Adrenal gland (tissue), 12 donors: ENCODE results near the gene ACTR3. TPM values are rescaled to one million over a fixed set of nuclear protein-coding genes. Genes with fewer than 3 reads are reported as not detected.
A peak's percentile ranks its signal among the peaks of the same experiment; 100 is the strongest.

Experiments used
- DNase-seq, 7 donors: peaks; one replicate each; pipeline ENCODE4 v3.0.0-alpha.2; 2019 to 2020
- H3K27ac ChIP-seq, 5 donors: fragments of 200-600 bp; sonication (generic) in 4 of 5; 1 replicate in 3 of 5; 2 replicates in 2 of 5; pipeline versions ENCODE4 v1.5.1 to v1.8.0; 2016 to 2020; ENCODE audit warnings: mild to moderate bottlenecking in 1 of 5
- H3K27me3 ChIP-seq: fragments of 200-600 bp; 2 replicates; pipeline ENCODE4 v1.8.0; 2021
- H3K36me3 ChIP-seq, 2 donors: fragments of 200-600 bp; replicated peaks in 1 of 2; 1 replicate in 1 of 2; 2 replicates in 1 of 2; pipeline versions ENCODE4 v1.5.1 to v1.8.0; 2018 to 2022
- H3K4me1 ChIP-seq, 2 donors: fragments of 200-600 bp; replicated peaks in 1 of 2; 1 replicate in 1 of 2; 2 replicates in 1 of 2; pipeline versions ENCODE4 v1.5.1 to v1.8.0; 2018 to 2021
- H3K4me3 ChIP-seq, 4 donors: fragments of 200-600 bp; sonication (generic) in 3 of 4; one replicate each; pipeline ENCODE4 v1.5.1; 2016 to 2018
- H3K9me3 ChIP-seq, 3 donors: fragments of 200-600 bp; sonication (generic) in 1 of 3; replicated peaks in 1 of 3; 1 replicate in 2 of 3; 2 replicates in 1 of 3; pipeline versions ENCODE4 v1.5.1 to v1.8.0; 2016 to 2021
- POLR2A ChIP-seq, 2 donors: fragments of 450-650 bp; IDR thresholded peaks; one replicate each; pipeline ENCODE4 v1.6.1; 2017; ENCODE audit warnings: antibody characterized with exemption in 2 of 2, mild to moderate bottlenecking in 2 of 2, moderate library complexity in 1 of 2
- WGBS, 4 donors: extraction: QIAGEN DNeasy Blood & Tissue Kit in 2 of 4; methylation state at CpG; one replicate each; pipeline versions ENCODE4 v1.1.5 to v1.1.7; 2013 to 2017; 5-methylcytosine and 5-hydroxymethylcytosine counted together
- intact Hi-C, 2 donors: fragments of 100-400 bp; cut with DNase I; formaldehyde crosslinking; loops; one replicate each; pipeline versions ENCODE4 v1.14.1 to v1.15.0; 2022 to 2023
- polyA plus RNA-seq, 3 donors: library from polyadenylated mRNA; stranded (reverse); fragments of 200-250 nt in 2 of 3; fragments of 350-450 nt in 1 of 3; fragmentation: Illumina TruSeq in 1 of 3; extraction: RNeasy Lipid Tissue Mini Kit (QIAGEN cat#74804) in 1 of 3; gene quantifications; one replicate each; pipeline ENCODE4 v1.2.3, GENCODE V29; 2013 to 2014
- total RNA-seq, 9 donors: library from RNA; depleted of rRNA in 4 of 9; stranded (reverse); fragments of >200 nt in 4 of 9; fragments of 120-200 nt in 1 of 9; fragmentation: NEBNext Ultra II Directional in 1 of 9; extraction: Animal tissue kit (Norgen Biotek cat#: 25700) in 1 of 9; gene quantifications; one replicate each; pipeline versions ENCODE4 v1.1.0 to v1.2.4, GENCODE V29; 2013 to 2023
- TF ChIP-seq, protein P1 (sequence below), 6 experiments: fragments of 450-650 bp in 4 of 6; fragments of 200-600 bp in 2 of 6; sonication (generic) in 1 of 6; IDR thresholded peaks; 1 replicate in 5 of 6; 2 replicates in 1 of 6; pipeline versions ENCODE4 v1.5.1 to v1.8.0; 2016 to 2021; ENCODE audit warnings: antibody characterized with exemption in 6 of 6, mild to moderate bottlenecking in 2 of 6, moderate library complexity in 1 of 6
- donor health status: healthy with polysubstance abuse.
- donor health status: Bipolar disorder and iron deficiency.
- donor health status: DM: yes; HTN: yes; CAD: no.
- donor health status: DM: no; HTN: no; CAD: no.
- donor health status: DM: no; HTN: no; CAD: no.
- donor health status: DM: yes; HTN: yes; CAD: no.

Gene ACTR3
- total and polyA plus RNA-seq, 12 donors: 28.1 to 530 (median 219) TPM

DNA sequence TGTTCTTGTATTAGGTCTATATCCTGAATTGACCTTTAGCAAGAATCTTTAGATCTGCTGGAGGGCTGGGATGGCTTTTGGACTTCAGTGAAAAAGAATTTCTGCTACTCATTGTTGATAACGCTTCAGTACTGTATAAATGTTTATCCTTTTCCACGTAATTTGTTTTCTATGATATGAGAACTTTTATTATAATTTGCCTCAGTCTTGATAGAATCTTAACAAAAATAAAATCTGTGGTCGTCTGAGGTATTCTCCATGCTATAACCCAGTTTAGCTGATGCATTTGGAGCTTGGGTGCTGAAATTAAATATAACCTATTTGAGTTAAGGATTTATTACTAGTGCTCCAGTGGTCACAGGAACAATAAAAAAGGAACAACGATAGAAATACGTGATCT lies 71.1 kb downstream of the ACTR3 start:
- no peak overlapping the region for H3K27ac ChIP-seq
- intact Hi-C loops: no loop called here
- no peaks in the 10 kb centered on the region for H3K9me3 ChIP-seq
- peaks cover 0 to 25% of the 10 kb centered on the region in 2 donors for H3K36me3 ChIP-seq
- H3K4me1 ChIP-seq: peaks cover 6 to 9% of the 10 kb centered on the region in 2 donors
- DNase-seq: no peak
- TF ChIP-seq, protein P1, sequence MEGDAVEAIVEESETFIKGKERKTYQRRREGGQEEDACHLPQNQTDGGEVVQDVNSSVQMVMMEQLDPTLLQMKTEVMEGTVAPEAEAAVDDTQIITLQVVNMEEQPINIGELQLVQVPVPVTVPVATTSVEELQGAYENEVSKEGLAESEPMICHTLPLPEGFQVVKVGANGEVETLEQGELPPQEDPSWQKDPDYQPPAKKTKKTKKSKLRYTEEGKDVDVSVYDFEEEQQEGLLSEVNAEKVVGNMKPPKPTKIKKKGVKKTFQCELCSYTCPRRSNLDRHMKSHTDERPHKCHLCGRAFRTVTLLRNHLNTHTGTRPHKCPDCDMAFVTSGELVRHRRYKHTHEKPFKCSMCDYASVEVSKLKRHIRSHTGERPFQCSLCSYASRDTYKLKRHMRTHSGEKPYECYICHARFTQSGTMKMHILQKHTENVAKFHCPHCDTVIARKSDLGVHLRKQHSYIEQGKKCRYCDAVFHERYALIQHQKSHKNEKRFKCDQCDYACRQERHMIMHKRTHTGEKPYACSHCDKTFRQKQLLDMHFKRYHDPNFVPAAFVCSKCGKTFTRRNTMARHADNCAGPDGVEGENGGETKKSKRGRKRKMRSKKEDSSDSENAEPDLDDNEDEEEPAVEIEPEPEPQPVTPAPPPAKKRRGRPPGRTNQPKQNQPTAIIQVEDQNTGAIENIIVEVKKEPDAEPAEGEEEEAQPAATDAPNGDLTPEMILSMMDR (IDR thresholded peaks at IDR 0.05): no peak
- TF ChIP-seq POLR2A (IDR thresholded peaks at IDR 0.05): no peak
- no peaks in the 10 kb centered on the region for H3K27me3 ChIP-seq
- 90 to 96% (median 93%) methylated on average over 5 of the region's 5 CpGs for WGBS, 4 donors
- no peak overlapping the region for H3K4me3 ChIP-seq

DNA sequence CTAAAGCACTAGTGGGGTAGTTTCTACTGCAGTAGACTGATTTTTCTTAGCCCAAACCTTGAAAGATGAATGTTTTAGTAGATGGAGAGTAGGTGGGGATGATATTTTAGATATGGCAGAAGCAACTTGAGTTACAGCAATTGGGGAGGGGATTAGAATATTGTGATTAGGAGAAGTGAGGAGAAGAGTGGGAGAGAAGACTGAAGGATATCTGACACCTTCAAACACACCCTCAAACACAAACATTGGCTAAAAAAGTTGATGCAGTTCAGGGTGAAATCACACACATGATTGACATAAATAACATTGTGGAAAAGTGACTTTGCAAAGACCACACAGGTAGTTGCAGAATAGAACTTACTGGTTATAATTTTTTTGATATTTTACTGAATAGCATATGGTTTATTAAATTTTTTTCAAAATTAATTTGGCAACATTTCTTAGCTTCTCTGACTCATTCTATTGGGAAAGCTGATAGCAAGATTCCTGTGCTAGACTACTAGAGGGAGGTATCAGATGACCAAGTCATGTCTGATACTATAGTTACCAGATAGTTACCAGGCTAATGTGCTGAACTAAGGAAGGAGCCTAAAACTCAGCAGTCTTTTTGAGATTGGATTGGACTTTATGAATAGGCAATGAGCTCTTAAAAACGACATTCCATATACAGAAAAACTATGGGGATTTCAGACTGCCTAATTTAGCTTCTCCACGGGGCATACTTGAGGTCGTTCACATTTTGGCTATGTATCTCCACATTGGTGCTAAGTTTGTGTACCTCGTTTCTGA lies 73.0 kb downstream of the ACTR3 start:
- Histone ChIP-seq H3K4me3 (no peak overlapping the region), H3K27ac (peak overlapping the region in 1 of 5 donors; percentile 23), H3K9me3 (no peaks in the 10 kb centered on the region), H3K27me3 (no peaks in the 10 kb centered on the region), H3K36me3 (peaks cover 0 to 7% of the 10 kb centered on the region in 2 donors), H3K4me1 (peaks cover 19 to 24% of the 10 kb centered on the region in 2 donors)
- TF ChIP-seq, protein P1 (IDR thresholded peaks at IDR 0.05): no peak
- intact Hi-C loops: no loop called here
- 67 to 79% (median 73%) methylated on average over 4 of the region's 4 CpGs for WGBS, 4 donors
- no peak for DNase-seq

DNA sequence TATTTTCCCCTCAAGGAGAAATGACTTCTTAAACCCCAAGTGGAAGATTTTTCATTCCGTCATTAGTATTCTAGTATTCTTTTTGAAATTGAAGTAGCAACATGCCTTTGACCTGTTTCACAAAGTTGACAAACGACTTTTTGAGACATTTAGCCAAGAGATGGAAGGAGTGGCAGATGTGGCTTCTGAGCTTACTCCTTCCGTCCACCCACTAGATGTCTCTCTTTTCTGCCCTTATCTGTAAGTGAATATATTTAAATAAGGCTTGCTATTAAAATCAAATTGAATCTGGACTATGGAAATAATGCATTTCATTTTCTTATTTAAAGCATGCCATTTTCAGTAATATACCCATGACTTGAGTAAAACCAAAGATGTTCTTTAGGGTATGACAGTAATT lies 74.1 kb downstream of the ACTR3 start:
- H3K36me3 ChIP-seq: peaks cover 0 to 5% of the 10 kb centered on the region in 2 donors
- intact Hi-C loops: no loop called here
- no peak for DNase-seq
- no peak overlapping the region for H3K4me3 ChIP-seq
- WGBS, 4 donors: 83 to 91% (median 87%) methylated on average over 3 of the region's 3 CpGs
- H3K4me1 ChIP-seq: peaks cover 19 to 24% of the 10 kb centered on the region in 2 donors
- TF ChIP-seq, protein P1 (IDR thresholded peaks at IDR 0.05): no peak
- TF ChIP-seq POLR2A (IDR thresholded peaks at IDR 0.05): no peak
- no peak overlapping the region for H3K27ac ChIP-seq
- H3K9me3 ChIP-seq: no peaks in the 10 kb centered on the region
- no peaks in the 10 kb centered on the region for H3K27me3 ChIP-seq

DNA sequence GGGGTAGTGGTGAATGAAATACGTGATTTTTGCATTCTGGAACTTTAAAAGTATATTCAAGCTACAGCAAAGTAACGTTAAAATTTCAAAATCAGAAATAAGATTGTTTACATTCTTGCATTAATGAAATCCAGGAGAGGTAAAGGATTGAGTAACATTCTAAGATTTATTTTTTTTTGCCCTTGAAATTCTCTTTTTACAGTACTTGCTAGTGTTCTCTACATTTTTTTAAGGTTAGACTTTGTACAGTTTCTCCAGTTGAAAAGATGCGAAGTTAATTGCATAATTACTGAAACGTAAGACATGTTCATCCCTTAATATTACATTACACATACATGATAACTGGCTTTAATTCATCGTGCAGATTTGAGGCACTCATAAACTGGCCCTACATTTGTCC lies 74.5 kb downstream of the ACTR3 start:
- no peaks in the 10 kb centered on the region for H3K9me3 ChIP-seq
- H3K4me3 ChIP-seq: no peak overlapping the region
- intact Hi-C loops: no loop called here
- TF ChIP-seq POLR2A (IDR thresholded peaks at IDR 0.05): no peak
- TF ChIP-seq, protein P1 (IDR thresholded peaks at IDR 0.05): no peak
- no peak overlapping the region for H3K27ac ChIP-seq
- no peak for DNase-seq
- peaks cover 0 to 3% of the 10 kb centered on the region in 2 donors for H3K36me3 ChIP-seq
- H3K4me1 ChIP-seq: peaks cover 19 to 24% of the 10 kb centered on the region in 2 donors
- H3K27me3 ChIP-seq: no peaks in the 10 kb centered on the region
- 92 to 97% (median 93%) methylated on average over 5 of the region's 5 CpGs for WGBS, 4 donors
